RWPE2 (cell line): Measurements from ENCODE around the gene MAPT.

ENCODE experiments used
- ATAC-seq: fragments of 200-7000 bp; cut with Tn5 transposase; 3 replicates; pipeline ENCODE4 v1.9.1; 2021; ENCODE audit warnings: low read depth
- DNase-seq: peaks from one replicate; pipeline ENCODE4 v3.0.0-alpha.2; 2020; ENCODE audit warnings: low spot score
- H3K27ac ChIP-seq: fragments of 450-650 bp; 2 replicates; pipeline ENCODE4 v1.5.1; 2017; ENCODE audit warnings: mild to moderate bottlenecking; ENCODE audit not compliant: poor library complexity, severe bottlenecking
- H3K27me3 ChIP-seq: fragments of 250-450 bp; sonication (Bioruptor Pico); 2 replicates; pipeline ENCODE4 v1.5.1; 2021; ENCODE audit warnings: mild to moderate bottlenecking, moderate library complexity; ENCODE audit not compliant: insufficient read depth, poor library complexity, severe bottlenecking
- H3K36me3 ChIP-seq: fragments of 250-450 bp; sonication (Bioruptor Pico); 2 replicates; pipeline ENCODE4 v1.5.1; 2020; ENCODE audit warnings: low read depth, mild to moderate bottlenecking, moderate library complexity
- H3K4me1 ChIP-seq: fragments of 250-450 bp; sonication (Bioruptor Pico); 2 replicates; pipeline ENCODE4 v1.5.1; 2021; ENCODE audit warnings: mild to moderate bottlenecking, moderate library complexity; ENCODE audit not compliant: insufficient read depth, poor library complexity, severe bottlenecking
- H3K4me3 ChIP-seq: fragments of 250-450 bp; sonication (Bioruptor Pico); 2 replicates; pipeline ENCODE4 v1.5.1; 2021; ENCODE audit warnings: mild to moderate bottlenecking, moderate library complexity; ENCODE audit not compliant: severe bottlenecking
- H3K9me3 ChIP-seq: fragments of 250-450 bp; sonication (Bioruptor Pico); 2 replicates; pipeline ENCODE4 v1.5.1; 2021; ENCODE audit warnings: mild to moderate bottlenecking, moderate library complexity; ENCODE audit not compliant: severe bottlenecking
- CTCF ChIP-seq: fragments of 450-650 bp; IDR thresholded peaks from one replicate; pipeline ENCODE4 v1.5.1; 2017; ENCODE audit warnings: mild to moderate bottlenecking, moderate library complexity; ENCODE audit not compliant: poor library complexity, severe bottlenecking

MAPT gene

GRCh38 chr17:45970659-45971058 lies 76.3 kb downstream of the MAPT start:
- no peak for ATAC-seq
- Histone ChIP-seq H3K27me3 (peaks cover 23% of the 10 kb centered on the region), H3K4me3 (no peak overlapping the region), H3K9me3 (no peaks in the 10 kb centered on the region), H3K27ac (no peak overlapping the region), H3K36me3 (no peaks in the 10 kb centered on the region), H3K4me1 (no peaks in the 10 kb centered on the region)
- TF ChIP-seq CTCF: no peak
- DNase-seq: no peak

GRCh38 chr17:45971698-45972141 lies 77.4 kb downstream of the MAPT start:
- H3K4me1 ChIP-seq: no peaks in the 10 kb centered on the region
- no peak for TF ChIP-seq CTCF
- peaks cover 12% of the 10 kb centered on the region for H3K27me3 ChIP-seq
- H3K4me3 ChIP-seq: no peak overlapping the region
- no peak overlapping the region for H3K27ac ChIP-seq
- no peak for DNase-seq
- H3K36me3 ChIP-seq: no peaks in the 10 kb centered on the region
- ATAC-seq: no peak
- no peaks in the 10 kb centered on the region for H3K9me3 ChIP-seq

GRCh38 chr17:45972531-45972930 lies 78.2 kb downstream of the MAPT start:
- DNase-seq: no peak
- Histone ChIP-seq H3K4me3 (no peak overlapping the region), H3K36me3 (no peaks in the 10 kb centered on the region), H3K9me3 (no peaks in the 10 kb centered on the region), H3K27ac (no peak overlapping the region), H3K27me3 (peaks cover 4% of the 10 kb centered on the region), H3K4me1 (no peaks in the 10 kb centered on the region)
- no peak for ATAC-seq
- no peak for TF ChIP-seq CTCF

- TF ChIP-seq CTCF: no peak
- Histone ChIP-seq H3K4me3 (no peak overlapping the region), H3K27ac (no peak overlapping the region), H3K4me1 (no peaks in the 10 kb centered on the region), H3K9me3 (no peaks in the 10 kb centered on the region), H3K36me3 (no peaks in the 10 kb centered on the region), H3K27me3 (no peaks in the 10 kb centered on the region)
- ATAC-seq (no peak), DNase-seq (no peak)
These were observed 78.9 kb downstream of the MAPT start for GRCh38 chr17:45973099-45973780.
